ENCODE data around the gene OSTF1. TPM values are rescaled to one million over a fixed set of nuclear protein-coding genes. Genes with fewer than 3 reads are reported as not detected.

Gene OSTF1
- total RNA-seq, 1 donor from 2014 or later: 38.4 TPM

- Mint-ChIP-seq H3K27me3 (ENCODE audit: unreplicated experiment) (peaks cover 1% of the 10 kb centered on the region), H3K9me3 (ENCODE audit: unreplicated experiment) (peaks cover 3% of the 10 kb centered on the region), H3K27ac (ENCODE audit: unreplicated experiment) (no peak overlapping the region), H3K4me3 (ENCODE audit: unreplicated experiment) (no peak overlapping the region), H3K36me3 (ENCODE audit: unreplicated experiment) (peaks cover 5% of the 10 kb centered on the region), H3K4me1 (ENCODE audit: low read depth, unreplicated experiment) (no peaks in the 10 kb centered on the region)
- TF ChIP-seq CTCF (IDR thresholded peaks at IDR 0.05; ENCODE audit: partially characterized antibody, unreplicated experiment): no peak
- DNase-seq: no peak
Measured at GRCh38 chr9:75149841-75150241, 61.5 kb downstream of the OSTF1 start.

GRCh38 chr9:75150512-75150911 is 62.2 kb downstream of the OSTF1 start:
- no peaks in the 10 kb centered on the region for H3K36me3 Mint-ChIP-seq (ENCODE audit: unreplicated experiment)
- H3K9me3 Mint-ChIP-seq (ENCODE audit: unreplicated experiment): no peaks in the 10 kb centered on the region
- no peak for TF ChIP-seq CTCF (IDR thresholded peaks at IDR 0.05; ENCODE audit: partially characterized antibody, unreplicated experiment)
- H3K4me3 Mint-ChIP-seq (ENCODE audit: unreplicated experiment): no peak overlapping the region
- H3K4me1 Mint-ChIP-seq (ENCODE audit: low read depth, unreplicated experiment): no peaks in the 10 kb centered on the region
- no peak overlapping the region for H3K27ac Mint-ChIP-seq (ENCODE audit: unreplicated experiment)
- no peaks in the 10 kb centered on the region for H3K27me3 Mint-ChIP-seq (ENCODE audit: unreplicated experiment)
- DNase-seq: no peak

GRCh38 chr9:75152416-75152815 is 64.1 kb downstream of the OSTF1 start:
- no peaks in the 10 kb centered on the region for H3K36me3 Mint-ChIP-seq (ENCODE audit: unreplicated experiment)
- H3K27me3 Mint-ChIP-seq (ENCODE audit: unreplicated experiment): no peaks in the 10 kb centered on the region
- no peak overlapping the region for H3K4me3 Mint-ChIP-seq (ENCODE audit: unreplicated experiment)
- no peak overlapping the region for H3K27ac Mint-ChIP-seq (ENCODE audit: unreplicated experiment)
- H3K9me3 Mint-ChIP-seq (ENCODE audit: unreplicated experiment): no peaks in the 10 kb centered on the region
- DNase-seq: no peak
- TF ChIP-seq CTCF (IDR thresholded peaks at IDR 0.05; ENCODE audit: partially characterized antibody, unreplicated experiment): no peak
- no peaks in the 10 kb centered on the region for H3K4me1 Mint-ChIP-seq (ENCODE audit: low read depth, unreplicated experiment)

GRCh38 chr9:75156858-75157257 is 68.5 kb downstream of the OSTF1 start:
- no peak for DNase-seq
- no peaks in the 10 kb centered on the region for H3K36me3 Mint-ChIP-seq (ENCODE audit: unreplicated experiment)
- no peaks in the 10 kb centered on the region for H3K4me1 Mint-ChIP-seq (ENCODE audit: low read depth, unreplicated experiment)

More at GRCh38 chr9:75156858-75157257, 68.5 kb downstream of the OSTF1 start:
- Mint-ChIP-seq H3K27ac (ENCODE audit: unreplicated experiment) (no peak overlapping the region), H3K9me3 (ENCODE audit: unreplicated experiment) (no peaks in the 10 kb centered on the region), H3K27me3 (ENCODE audit: unreplicated experiment) (no peaks in the 10 kb centered on the region), H3K4me3 (ENCODE audit: unreplicated experiment) (no peak overlapping the region)
- no peak for TF ChIP-seq CTCF (IDR thresholded peaks at IDR 0.05; ENCODE audit: partially characterized antibody, unreplicated experiment)
